ENCODE measurements around the gene GPR107. TPM values are rescaled to one million over a fixed set of nuclear protein-coding genes. Genes with fewer than 3 reads are reported as not detected.

GPR107 gene
- total RNA-seq, 1 experiment from 2014 or later = 33.2 TPM

DNA sequence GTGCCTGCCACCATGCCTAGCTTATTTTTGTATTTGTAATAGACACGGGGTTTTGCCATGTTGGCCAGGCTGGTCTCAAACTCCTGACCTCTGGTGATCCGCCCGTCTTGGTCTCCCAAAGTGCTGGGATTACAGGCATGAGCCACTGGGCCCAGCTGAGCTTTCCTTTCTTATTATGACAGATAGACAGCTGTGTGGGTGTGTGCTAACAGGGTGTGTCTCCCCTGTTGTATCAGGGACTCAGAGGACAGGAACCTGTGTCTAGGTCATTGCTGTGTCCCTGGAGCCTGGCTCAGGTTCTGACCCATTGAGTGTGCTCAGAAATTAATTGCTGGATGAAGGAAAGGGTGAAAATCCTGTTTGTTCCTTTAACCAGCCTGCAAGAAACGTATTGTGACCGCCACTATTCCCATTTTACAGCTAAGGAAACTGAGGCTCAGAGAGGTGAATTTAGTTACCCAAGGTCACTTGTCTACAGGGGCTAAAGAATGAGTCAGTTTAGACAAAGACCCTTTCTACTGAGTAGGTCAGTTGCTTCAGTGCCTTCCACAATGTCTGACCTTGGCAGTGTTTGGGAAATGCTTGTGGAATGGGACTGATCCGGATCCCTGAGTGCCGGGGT is 135.3 kb downstream of the GPR107 start:
- no peaks in the 10 kb centered on the region for H3K9me3 Mint-ChIP-seq
- no peaks in the 10 kb centered on the region for H3K36me3 Mint-ChIP-seq
- H3K4me1 Mint-ChIP-seq = peaks cover 40% of the 10 kb centered on the region
- peak overlapping the region; percentile 53; the same call in 1 of the 2 replicates for H3K27ac Mint-ChIP-seq
- TF ChIP-seq, protein P1, sequence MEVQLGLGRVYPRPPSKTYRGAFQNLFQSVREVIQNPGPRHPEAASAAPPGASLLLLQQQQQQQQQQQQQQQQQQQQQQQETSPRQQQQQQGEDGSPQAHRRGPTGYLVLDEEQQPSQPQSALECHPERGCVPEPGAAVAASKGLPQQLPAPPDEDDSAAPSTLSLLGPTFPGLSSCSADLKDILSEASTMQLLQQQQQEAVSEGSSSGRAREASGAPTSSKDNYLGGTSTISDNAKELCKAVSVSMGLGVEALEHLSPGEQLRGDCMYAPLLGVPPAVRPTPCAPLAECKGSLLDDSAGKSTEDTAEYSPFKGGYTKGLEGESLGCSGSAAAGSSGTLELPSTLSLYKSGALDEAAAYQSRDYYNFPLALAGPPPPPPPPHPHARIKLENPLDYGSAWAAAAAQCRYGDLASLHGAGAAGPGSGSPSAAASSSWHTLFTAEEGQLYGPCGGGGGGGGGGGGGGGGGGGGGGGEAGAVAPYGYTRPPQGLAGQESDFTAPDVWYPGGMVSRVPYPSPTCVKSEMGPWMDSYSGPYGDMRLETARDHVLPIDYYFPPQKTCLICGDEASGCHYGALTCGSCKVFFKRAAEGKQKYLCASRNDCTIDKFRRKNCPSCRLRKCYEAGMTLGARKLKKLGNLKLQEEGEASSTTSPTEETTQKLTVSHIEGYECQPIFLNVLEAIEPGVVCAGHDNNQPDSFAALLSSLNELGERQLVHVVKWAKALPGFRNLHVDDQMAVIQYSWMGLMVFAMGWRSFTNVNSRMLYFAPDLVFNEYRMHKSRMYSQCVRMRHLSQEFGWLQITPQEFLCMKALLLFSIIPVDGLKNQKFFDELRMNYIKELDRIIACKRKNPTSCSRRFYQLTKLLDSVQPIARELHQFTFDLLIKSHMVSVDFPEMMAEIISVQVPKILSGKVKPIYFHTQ (CRISPR knock-in tag; IDR thresholded peaks at IDR 0.05) = no peak
- TF ChIP-seq HMGA2 (CRISPR knock-in tag; IDR thresholded peaks at IDR 0.05) (no peak), KAT7 (CRISPR knock-in tag; IDR thresholded peaks at IDR 0.05; ENCODE audit: borderline replicate concordance) (no peak), PRRX2 (CRISPR knock-in tag; IDR thresholded peaks at IDR 0.05) (no peak), MXD4 (CRISPR knock-in tag; IDR thresholded peaks at IDR 0.05; ENCODE audit: borderline replicate concordance) (no peak), SMAD4 (CRISPR knock-in tag; IDR thresholded peaks at IDR 0.05) (no peak), NR2C2 (CRISPR knock-in tag; IDR thresholded peaks at IDR 0.05) (no peak), NFYB (CRISPR knock-in tag; conservative IDR thresholded peaks at IDR 0.05; ENCODE audit: low read depth) (no peak), NR3C1 (CRISPR knock-in tag; conservative IDR thresholded peaks at IDR 0.05; ENCODE audit: low read depth) (no peak), ZNF317 (CRISPR knock-in tag; IDR thresholded peaks at IDR 0.05; ENCODE audit: borderline replicate concordance, low read depth) (no peak)
- TF ChIP-seq, protein P2, sequence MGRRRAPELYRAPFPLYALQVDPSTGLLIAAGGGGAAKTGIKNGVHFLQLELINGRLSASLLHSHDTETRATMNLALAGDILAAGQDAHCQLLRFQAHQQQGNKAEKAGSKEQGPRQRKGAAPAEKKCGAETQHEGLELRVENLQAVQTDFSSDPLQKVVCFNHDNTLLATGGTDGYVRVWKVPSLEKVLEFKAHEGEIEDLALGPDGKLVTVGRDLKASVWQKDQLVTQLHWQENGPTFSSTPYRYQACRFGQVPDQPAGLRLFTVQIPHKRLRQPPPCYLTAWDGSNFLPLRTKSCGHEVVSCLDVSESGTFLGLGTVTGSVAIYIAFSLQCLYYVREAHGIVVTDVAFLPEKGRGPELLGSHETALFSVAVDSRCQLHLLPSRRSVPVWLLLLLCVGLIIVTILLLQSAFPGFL (CRISPR knock-in tag; IDR thresholded peaks at IDR 0.05; ENCODE audit: borderline replicate concordance) = no peak
- TF ChIP-seq, protein P3, sequence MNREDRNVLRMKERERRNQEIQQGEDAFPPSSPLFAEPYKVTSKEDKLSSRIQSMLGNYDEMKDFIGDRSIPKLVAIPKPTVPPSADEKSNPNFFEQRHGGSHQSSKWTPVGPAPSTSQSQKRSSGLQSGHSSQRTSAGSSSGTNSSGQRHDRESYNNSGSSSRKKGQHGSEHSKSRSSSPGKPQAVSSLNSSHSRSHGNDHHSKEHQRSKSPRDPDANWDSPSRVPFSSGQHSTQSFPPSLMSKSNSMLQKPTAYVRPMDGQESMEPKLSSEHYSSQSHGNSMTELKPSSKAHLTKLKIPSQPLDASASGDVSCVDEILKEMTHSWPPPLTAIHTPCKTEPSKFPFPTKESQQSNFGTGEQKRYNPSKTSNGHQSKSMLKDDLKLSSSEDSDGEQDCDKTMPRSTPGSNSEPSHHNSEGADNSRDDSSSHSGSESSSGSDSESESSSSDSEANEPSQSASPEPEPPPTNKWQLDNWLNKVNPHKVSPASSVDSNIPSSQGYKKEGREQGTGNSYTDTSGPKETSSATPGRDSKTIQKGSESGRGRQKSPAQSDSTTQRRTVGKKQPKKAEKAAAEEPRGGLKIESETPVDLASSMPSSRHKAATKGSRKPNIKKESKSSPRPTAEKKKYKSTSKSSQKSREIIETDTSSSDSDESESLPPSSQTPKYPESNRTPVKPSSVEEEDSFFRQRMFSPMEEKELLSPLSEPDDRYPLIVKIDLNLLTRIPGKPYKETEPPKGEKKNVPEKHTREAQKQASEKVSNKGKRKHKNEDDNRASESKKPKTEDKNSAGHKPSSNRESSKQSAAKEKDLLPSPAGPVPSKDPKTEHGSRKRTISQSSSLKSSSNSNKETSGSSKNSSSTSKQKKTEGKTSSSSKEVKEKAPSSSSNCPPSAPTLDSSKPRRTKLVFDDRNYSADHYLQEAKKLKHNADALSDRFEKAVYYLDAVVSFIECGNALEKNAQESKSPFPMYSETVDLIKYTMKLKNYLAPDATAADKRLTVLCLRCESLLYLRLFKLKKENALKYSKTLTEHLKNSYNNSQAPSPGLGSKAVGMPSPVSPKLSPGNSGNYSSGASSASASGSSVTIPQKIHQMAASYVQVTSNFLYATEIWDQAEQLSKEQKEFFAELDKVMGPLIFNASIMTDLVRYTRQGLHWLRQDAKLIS (CRISPR knock-in tag; IDR thresholded peaks at IDR 0.05; ENCODE audit: borderline replicate concordance) = no peak
- TF ChIP-seq, protein P4, sequence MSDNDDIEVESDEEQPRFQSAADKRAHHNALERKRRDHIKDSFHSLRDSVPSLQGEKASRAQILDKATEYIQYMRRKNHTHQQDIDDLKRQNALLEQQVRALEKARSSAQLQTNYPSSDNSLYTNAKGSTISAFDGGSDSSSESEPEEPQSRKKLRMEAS (CRISPR knock-in tag; IDR thresholded peaks at IDR 0.05) = no peak
- TF ChIP-seq, protein P5, sequence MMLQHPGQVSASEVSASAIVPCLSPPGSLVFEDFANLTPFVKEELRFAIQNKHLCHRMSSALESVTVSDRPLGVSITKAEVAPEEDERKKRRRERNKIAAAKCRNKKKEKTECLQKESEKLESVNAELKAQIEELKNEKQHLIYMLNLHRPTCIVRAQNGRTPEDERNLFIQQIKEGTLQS (CRISPR knock-in tag; conservative IDR thresholded peaks at IDR 0.05) = no peak
- TF ChIP-seq, protein P6, sequence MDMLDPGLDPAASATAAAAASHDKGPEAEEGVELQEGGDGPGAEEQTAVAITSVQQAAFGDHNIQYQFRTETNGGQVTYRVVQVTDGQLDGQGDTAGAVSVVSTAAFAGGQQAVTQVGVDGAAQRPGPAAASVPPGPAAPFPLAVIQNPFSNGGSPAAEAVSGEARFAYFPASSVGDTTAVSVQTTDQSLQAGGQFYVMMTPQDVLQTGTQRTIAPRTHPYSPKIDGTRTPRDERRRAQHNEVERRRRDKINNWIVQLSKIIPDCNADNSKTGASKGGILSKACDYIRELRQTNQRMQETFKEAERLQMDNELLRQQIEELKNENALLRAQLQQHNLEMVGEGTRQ (CRISPR knock-in tag; IDR thresholded peaks at IDR 0.05) = no peak
- TF ChIP-seq, protein P7, sequence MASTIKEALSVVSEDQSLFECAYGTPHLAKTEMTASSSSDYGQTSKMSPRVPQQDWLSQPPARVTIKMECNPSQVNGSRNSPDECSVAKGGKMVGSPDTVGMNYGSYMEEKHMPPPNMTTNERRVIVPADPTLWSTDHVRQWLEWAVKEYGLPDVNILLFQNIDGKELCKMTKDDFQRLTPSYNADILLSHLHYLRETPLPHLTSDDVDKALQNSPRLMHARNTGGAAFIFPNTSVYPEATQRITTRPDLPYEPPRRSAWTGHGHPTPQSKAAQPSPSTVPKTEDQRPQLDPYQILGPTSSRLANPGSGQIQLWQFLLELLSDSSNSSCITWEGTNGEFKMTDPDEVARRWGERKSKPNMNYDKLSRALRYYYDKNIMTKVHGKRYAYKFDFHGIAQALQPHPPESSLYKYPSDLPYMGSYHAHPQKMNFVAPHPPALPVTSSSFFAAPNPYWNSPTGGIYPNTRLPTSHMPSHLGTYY (CRISPR knock-in tag; IDR thresholded peaks at IDR 0.05) = no peak
- TF ChIP-seq, protein P8, sequence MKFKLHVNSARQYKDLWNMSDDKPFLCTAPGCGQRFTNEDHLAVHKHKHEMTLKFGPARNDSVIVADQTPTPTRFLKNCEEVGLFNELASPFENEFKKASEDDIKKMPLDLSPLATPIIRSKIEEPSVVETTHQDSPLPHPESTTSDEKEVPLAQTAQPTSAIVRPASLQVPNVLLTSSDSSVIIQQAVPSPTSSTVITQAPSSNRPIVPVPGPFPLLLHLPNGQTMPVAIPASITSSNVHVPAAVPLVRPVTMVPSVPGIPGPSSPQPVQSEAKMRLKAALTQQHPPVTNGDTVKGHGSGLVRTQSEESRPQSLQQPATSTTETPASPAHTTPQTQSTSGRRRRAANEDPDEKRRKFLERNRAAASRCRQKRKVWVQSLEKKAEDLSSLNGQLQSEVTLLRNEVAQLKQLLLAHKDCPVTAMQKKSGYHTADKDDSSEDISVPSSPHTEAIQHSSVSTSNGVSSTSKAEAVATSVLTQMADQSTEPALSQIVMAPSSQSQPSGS (CRISPR knock-in tag; IDR thresholded peaks at IDR 0.05; ENCODE audit: borderline replicate concordance, low read depth) = no peak
- POLR2A ChIA-PET = no interaction called here
- H3K4me3 Mint-ChIP-seq = no peak overlapping the region
- no peaks in the 10 kb centered on the region for H3K27me3 Mint-ChIP-seq (ENCODE audit: low read depth)
- ATAC-seq = no peak
- CTCF ChIA-PET = no interaction called here
- DNase-seq (ENCODE audit: low spot score) = no peak

Data from WTC11 (cell line).